Measurements from ENCODE around the gene NOL7.

DNA sequence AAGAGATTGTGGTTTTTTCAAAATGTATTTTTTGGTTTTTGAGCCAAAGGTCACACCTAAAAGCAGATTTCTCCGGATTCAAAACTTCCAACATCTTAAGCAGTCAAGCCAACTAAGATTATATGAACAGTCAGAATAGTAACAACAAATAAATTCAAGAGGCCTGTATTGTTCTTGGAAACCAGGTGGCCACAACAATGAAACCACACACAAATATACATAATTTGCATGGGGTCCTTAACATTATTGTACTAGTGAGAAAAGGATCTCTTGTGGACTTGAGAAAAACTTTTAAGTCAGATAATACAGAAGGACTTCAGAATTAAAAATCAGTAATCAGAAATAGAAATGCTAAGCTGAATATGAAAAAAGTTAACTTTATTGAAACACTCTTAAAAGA, 40.6 kb downstream of the NOL7 start:
- no peak for TF ChIP-seq CTCF (conservative IDR thresholded peaks at IDR 0.05; ENCODE audit: low read depth, low read length)
- TF ChIP-seq EZH2 (IDR thresholded peaks at IDR 0.05; ENCODE audit: borderline replicate concordance, low read depth, low read length, poor library complexity, severe bottlenecking), result no peak

Measured in A673 (cell line).